Right lobe of liver (tissue), 6 donors: ENCODE results near the gene F8. TPM values are rescaled to one million over a fixed set of nuclear protein-coding genes. Genes with fewer than 3 reads are reported as not detected.
"Not testable (repeated sequence)": the region's sequence is repeated elsewhere in the genome, so short reads cannot be mapped to it uniquely, and the experiment has no call there.

ENCODE experiments used
- ATAC-seq, 4 donors: fragments of 200-7000 bp; cut with Tn5 transposase; one replicate each; pipeline ENCODE4 v1.9.1; 2020; ENCODE audit warnings: mild to moderate bottlenecking in 4 of 4, moderate library complexity in 4 of 4
- DNase-seq, 3 donors: peaks; one replicate each; pipeline ENCODE4 v3.0.0-alpha.2; 2020
- H3K27ac ChIP-seq, 3 donors: fragments of 200-600 bp; one replicate each; pipeline ENCODE4 v1.8.0; 2022
- H3K27me3 ChIP-seq, 2 donors: fragments of 200-600 bp; one replicate each; pipeline ENCODE4 v1.8.0; 2022
- H3K36me3 ChIP-seq, 4 donors: fragments of 200-600 bp; sonication (generic) in 1 of 4; one replicate each; pipeline versions ENCODE4 v1.5.1 to v1.8.0; 2017 to 2022; ENCODE audit warnings: control low read depth in 1 of 4
- H3K4me1 ChIP-seq, 4 donors: fragments of 200-600 bp; sonication (generic) in 1 of 4; one replicate each; pipeline versions ENCODE4 v1.5.1 to v1.8.0; 2017 to 2022; ENCODE audit warnings: control low read depth in 1 of 4
- H3K4me3 ChIP-seq, 3 donors: fragments of 200-600 bp; one replicate each; pipeline ENCODE4 v1.8.0; 2022
- H3K9me3 ChIP-seq, 4 donors: fragments of 200-600 bp; sonication (generic) in 1 of 4; one replicate each; pipeline versions ENCODE4 v1.5.1 to v1.8.0; 2017 to 2022; ENCODE audit warnings: control low read depth in 1 of 4
- POLR2A ChIP-seq: fragments of 450-650 bp; IDR thresholded peaks from one replicate; pipeline ENCODE4 v1.6.1; 2017; ENCODE audit warnings: antibody characterized with exemption, mild to moderate bottlenecking
- WGBS: methylation state at CpG from one replicate; pipeline ENCODE4 v1.1.6; 2018; ENCODE audit warnings: low coverage, low lambda C conversion rate; ENCODE audit not compliant: insufficient coverage; ENCODE audit errors: missing lambda C conversion rate; 5-methylcytosine and 5-hydroxymethylcytosine counted together
- intact Hi-C, 2 donors: fragments of 100-400 bp; cut with DNase I; formaldehyde crosslinking; loops; one replicate each; pipeline versions ENCODE4 v1.11.2 to v1.14.1; 2022
- total RNA-seq, 6 experiments: library from RNA; depleted of rRNA in 2 of 6; stranded (reverse); fragments of >200 nt in 2 of 6; fragmentation: NEBNext Ultra II Directional in 3 of 6; extraction: Animal tissue kit (Norgen Biotek cat#: 25700) in 3 of 6; gene quantifications; one replicate each; pipeline versions ENCODE4 v1.1.0 to v1.2.4, GENCODE V29; 2016 to 2023
- TF ChIP-seq, protein P1 (sequence below), 4 donors: fragments of 200-600 bp in 3 of 4; fragments of 450-650 bp in 1 of 4; IDR thresholded peaks; one replicate each; pipeline versions ENCODE4 v1.5.1 to v1.8.0; 2016 to 2022; ENCODE audit warnings: antibody characterized with exemption in 4 of 4, mild to moderate bottlenecking in 2 of 4
- donor health status: DM: no; HTN: yes; CAD: no.
- donor health status: DM: no; HTN: no; CAD: no.
- donor health status: DM: no; HTN: no; CAD: no.
- donor health status: DM: no; HTN: yes; CAD: no.
- donor health status: DM: no; HTN: yes; CAD: no.

Gene F8
- total RNA-seq, 6 experiments from 2014 or later, result 19.4 to 36.2 (median 26.3) TPM

DNA sequence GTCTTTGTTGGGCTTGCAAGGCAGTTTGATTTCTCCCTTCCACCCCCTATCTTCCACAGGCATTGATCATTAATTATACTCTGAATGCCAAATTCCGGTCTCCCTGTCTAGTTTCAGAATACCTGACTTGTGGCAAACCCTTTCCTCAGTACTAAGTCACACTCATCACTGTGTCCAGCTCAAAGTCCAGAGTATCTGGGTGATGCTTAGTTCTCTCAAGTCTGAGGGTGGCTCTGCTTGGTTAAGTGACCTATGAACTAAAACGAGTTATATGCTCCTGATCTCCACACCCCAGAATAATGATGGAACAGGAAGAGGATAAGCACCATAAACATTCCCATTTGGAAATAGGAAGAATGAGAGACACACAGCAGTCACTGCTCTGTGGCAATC, 194.5 kb downstream of the F8 start:
- no peak for DNase-seq
- no peaks in the 10 kb centered on the region for H3K4me1 ChIP-seq
- H3K4me3 ChIP-seq, result no peak overlapping the region
- no peaks in the 10 kb centered on the region for H3K9me3 ChIP-seq
- H3K27me3 ChIP-seq, result peaks cover 0 to 6% of the 10 kb centered on the region in 2 donors
- no peak overlapping the region for H3K27ac ChIP-seq
- TF ChIP-seq, protein P1, sequence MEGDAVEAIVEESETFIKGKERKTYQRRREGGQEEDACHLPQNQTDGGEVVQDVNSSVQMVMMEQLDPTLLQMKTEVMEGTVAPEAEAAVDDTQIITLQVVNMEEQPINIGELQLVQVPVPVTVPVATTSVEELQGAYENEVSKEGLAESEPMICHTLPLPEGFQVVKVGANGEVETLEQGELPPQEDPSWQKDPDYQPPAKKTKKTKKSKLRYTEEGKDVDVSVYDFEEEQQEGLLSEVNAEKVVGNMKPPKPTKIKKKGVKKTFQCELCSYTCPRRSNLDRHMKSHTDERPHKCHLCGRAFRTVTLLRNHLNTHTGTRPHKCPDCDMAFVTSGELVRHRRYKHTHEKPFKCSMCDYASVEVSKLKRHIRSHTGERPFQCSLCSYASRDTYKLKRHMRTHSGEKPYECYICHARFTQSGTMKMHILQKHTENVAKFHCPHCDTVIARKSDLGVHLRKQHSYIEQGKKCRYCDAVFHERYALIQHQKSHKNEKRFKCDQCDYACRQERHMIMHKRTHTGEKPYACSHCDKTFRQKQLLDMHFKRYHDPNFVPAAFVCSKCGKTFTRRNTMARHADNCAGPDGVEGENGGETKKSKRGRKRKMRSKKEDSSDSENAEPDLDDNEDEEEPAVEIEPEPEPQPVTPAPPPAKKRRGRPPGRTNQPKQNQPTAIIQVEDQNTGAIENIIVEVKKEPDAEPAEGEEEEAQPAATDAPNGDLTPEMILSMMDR (IDR thresholded peaks at IDR 0.05), result no peak
- no peak for TF ChIP-seq POLR2A
- no peak for ATAC-seq
- 60% methylated on average over 1 of the region's 2 CpGs for WGBS
- no peaks in the 10 kb centered on the region for H3K36me3 ChIP-seq
- intact Hi-C loops, result no loop called here

DNA sequence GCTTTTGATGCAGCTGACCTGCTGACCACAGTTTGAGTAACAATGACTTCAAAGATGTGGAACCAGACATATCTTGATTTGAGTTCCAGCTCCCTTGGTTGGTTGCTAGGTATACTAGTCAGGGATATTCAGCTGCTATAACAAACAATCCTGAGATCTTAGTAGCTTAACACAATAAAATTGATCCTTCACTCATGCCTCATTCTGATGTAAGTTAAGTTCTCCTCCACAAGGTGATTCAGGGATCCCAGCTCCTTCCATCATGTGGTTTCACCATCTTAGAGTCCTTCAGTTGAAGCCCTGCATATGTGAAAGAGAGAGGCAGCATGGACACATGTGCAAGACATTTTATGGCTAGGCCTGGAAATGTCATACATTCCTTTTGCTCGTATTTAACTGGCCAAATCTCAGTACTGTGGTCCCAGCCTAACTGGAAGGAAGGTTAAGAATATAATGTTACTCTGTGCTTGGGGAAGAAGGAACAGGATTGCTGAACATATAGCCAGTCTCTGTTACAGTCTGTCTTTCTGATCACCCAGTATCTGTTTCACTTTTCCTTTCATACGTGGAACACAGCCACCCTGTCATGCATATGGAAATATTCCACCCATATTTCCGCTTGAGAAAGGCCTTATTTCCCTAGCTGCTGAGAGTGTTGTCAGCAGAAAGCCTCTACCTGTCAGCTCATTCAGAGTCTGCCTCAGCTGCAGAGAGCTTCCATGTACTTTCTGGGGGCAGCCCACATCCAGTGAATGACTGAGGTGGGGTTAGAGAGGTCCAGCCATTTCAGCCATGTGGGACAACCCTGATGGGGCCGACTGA, 195.1 kb downstream of the F8 start:
- Histone ChIP-seq H3K27me3 (no peaks in the 10 kb centered on the region), H3K4me1 (no peaks in the 10 kb centered on the region), H3K4me3 (no peak overlapping the region), H3K27ac (no peak overlapping the region), H3K9me3 (no peaks in the 10 kb centered on the region), H3K36me3 (no peaks in the 10 kb centered on the region)
- peak in 3 of 4 donors; percentile 29 to 52 (median 48) for ATAC-seq
- 40% methylated on average over 3 of the region's 4 CpGs for WGBS
- intact Hi-C loops, result no loop called here
- DNase-seq, result no peak
- TF ChIP-seq, protein P1 (IDR thresholded peaks at IDR 0.05), result no peak
- TF ChIP-seq POLR2A, result no peak

DNA sequence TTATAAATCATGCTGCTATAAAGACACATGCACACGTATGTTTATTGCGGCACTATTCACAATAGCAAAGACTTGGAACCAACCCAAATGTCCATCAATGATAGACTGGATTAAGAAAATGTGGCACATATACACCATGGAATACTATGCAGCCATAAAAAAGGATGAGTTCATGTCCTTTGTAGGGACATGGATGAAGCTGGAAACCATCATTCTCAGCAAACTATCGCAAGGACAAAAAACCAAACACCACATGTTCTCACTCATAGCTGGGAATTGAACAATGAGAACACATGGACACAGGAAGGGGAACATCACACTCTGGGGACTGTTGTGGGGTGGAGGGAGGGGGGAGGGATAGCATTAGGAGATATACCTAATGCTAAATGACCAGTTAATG, 196.9 kb downstream of the F8 start:
- H3K36me3 ChIP-seq, ATAC-seq, H3K9me3 ChIP-seq, DNase-seq, H3K27me3 ChIP-seq, intact Hi-C loops, H3K4me3 ChIP-seq, H3K4me1 ChIP-seq, H3K27ac ChIP-seq: not testable (repeated sequence)
- WGBS, result 67% methylated on average over 1 of the region's 3 CpGs

DNA sequence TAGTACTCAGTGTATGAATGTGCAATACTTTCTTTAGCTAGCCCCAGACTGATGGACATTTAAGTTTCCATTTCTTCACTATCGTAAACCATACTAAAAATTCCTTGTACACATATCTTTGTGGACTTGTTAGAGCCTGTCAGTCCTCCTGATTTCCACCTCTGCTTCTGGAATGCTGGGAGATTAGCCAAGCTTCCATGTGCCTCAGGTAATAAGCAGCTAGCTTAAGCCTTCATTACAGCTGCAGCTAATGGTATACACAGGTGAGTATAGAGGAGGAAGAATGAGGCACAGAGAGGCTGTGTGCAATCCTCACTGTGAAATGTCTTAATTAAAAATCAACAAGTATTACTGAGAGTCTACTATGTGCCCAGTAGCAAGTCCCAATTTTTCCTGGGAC, 197.9 kb downstream of the F8 start:
- ATAC-seq (no peak), DNase-seq (no peak)
- no peak overlapping the region for H3K4me3 ChIP-seq
- no peaks in the 10 kb centered on the region for H3K27me3 ChIP-seq
- intact Hi-C loops, result no loop called here
- no peaks in the 10 kb centered on the region for H3K4me1 ChIP-seq
- H3K9me3 ChIP-seq, result no peaks in the 10 kb centered on the region
- WGBS, result 56% methylated on average over 1 of the region's 1 CpG
- H3K27ac ChIP-seq, result no peak overlapping the region
- no peaks in the 10 kb centered on the region for H3K36me3 ChIP-seq
- TF ChIP-seq, protein P1 (IDR thresholded peaks at IDR 0.05), result no peak
- TF ChIP-seq POLR2A, result no peak

DNA sequence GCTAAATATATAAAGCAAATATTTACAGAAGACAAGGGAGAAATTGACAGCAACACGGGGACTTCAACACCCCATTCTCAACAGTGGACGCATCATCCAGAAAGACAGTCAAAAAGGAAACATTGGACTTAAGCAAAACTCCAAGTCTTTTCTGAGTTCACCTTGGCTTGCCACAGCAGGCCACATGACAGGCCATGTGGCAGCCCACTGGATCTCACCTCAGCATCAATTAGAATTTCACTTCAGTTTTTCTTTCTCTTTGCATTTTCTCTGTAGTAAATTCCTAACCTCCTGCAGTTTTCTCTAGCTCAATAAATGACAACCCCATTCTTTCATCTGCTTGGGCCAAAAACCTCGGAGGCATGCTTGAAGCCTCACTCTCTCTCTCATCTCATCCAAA, 200.5 kb downstream of the F8 start:
- Histone ChIP-seq H3K27me3 (no peaks in the 10 kb centered on the region), H3K4me1 (no peaks in the 10 kb centered on the region), H3K27ac (no peak overlapping the region), H3K36me3 (no peaks in the 10 kb centered on the region), H3K4me3 (no peak overlapping the region), H3K9me3 (no peaks in the 10 kb centered on the region)
- TF ChIP-seq, protein P1 (IDR thresholded peaks at IDR 0.05), result no peak
- TF ChIP-seq POLR2A, result no peak
- WGBS, result 68% methylated on average over 3 of the region's 3 CpGs
- intact Hi-C loops, result no loop called here
- ATAC-seq (no peak), DNase-seq (no peak)
